H1 (cell line): Measurements from ENCODE around the gene GOLGA6L9. TPM values are rescaled to one million over a fixed set of nuclear protein-coding genes. Genes with fewer than 3 reads are reported as not detected.

Source experiments
- POU5F1 ChIP-seq: IDR thresholded peaks from 2 replicates; pipeline ENCODE4 v1.6.1; 2011; ENCODE audit warnings: low read depth, mild to moderate bottlenecking, low read length, moderate library complexity
- polyA plus RNA-seq, 7 experiments: library from polyadenylated mRNA; depleted of rRNA in 3 of 7; stranded (reverse) in 5 of 7; unstranded in 2 of 7; fragments of >200 nt in 5 of 7; fragments of 200-250 nt in 2 of 7; gene quantifications; 1 replicate in 5 of 7; 2 replicates in 1 of 7; 4 replicates in 1 of 7; pipeline versions ENCODE4 v1.2.1 to v1.2.3, GENCODE V29; 2011 to 2013; ENCODE audit warnings: missing spikeins in 2 of 7, mixed read lengths in 2 of 7
- total RNA-seq: library from RNA; stranded (reverse); fragmentation: NEBNext Ultra II Directional; extraction: Animal tissue kit (Norgen Biotek cat#: 25700); gene quantifications from 2 replicates; pipeline ENCODE4 v1.2.1, GENCODE V29; 2021

GOLGA6L9 gene
- total and polyA plus RNA-seq, 2 of the 8 experiments (the other 6 are each of a cell fraction or from before 2014, with no cell fraction given): 3.1 to 5.5 TPM

DNA sequence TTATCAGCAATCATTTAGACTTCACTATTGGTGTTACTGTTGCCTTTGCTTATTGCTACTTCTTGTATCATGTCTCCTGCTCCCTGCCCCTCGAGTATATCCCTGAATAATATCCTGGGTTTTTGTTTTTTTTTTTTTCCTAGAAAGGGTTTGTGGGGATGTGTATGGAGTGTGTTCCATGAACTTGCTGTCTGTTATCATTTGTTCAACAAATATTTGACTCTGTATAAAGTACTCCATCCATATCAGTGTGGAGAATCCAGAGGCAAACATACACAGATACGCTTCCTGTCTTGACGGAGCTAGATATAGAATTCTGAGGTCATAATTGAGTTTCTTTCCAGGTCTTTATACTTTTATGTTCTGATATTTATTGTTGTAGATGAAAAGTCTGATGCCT, 31.8 kb upstream of the GOLGA6L9 start (continued):
- TF ChIP-seq POU5F1: no peak
